HEK293T (cell line): ENCODE results near the gene MOSPD2.

ENCODE experiments used
- CTCF ChIA-PET: fragments of 350-600 bp; formaldehyde crosslinking; extraction: SDS; loops from one replicate; lab custom pipeline; 2021; ENCODE audit warnings: antibody characterized with exemption, inconsistent platforms; lab: Yijun Ruan, JAX
- POLR2A ChIA-PET: fragments of 350-600 bp; formaldehyde crosslinking; extraction: SDS; loops from one replicate; lab custom pipeline; 2020; ENCODE audit warnings: antibody characterized with exemption, inconsistent platforms; lab: Yijun Ruan, JAX
- DNase-seq: peaks from one replicate; pipeline ENCODE4 v3.0.0; 2012; ENCODE audit warnings: mixed read lengths; ENCODE audit errors: extremely low spot score
- ARNT ChIP-seq: fragments of 450-650 bp; IDR thresholded peaks from 2 replicates; pipeline ENCODE4 v1.6.1; 2017; ENCODE audit warnings: mild to moderate bottlenecking
- BHLHE40 ChIP-seq: fragments of 450-650 bp; IDR thresholded peaks from 2 replicates; pipeline ENCODE4 v1.6.1; 2016; ENCODE audit warnings: mild to moderate bottlenecking, moderate library complexity, borderline replicate concordance
- CTBP1 ChIP-seq: fragments of 450-650 bp; IDR thresholded peaks from 2 replicates; pipeline ENCODE4 v1.6.1; 2016; ENCODE audit warnings: borderline replicate concordance
- ELF4 ChIP-seq: fragments of 450-650 bp; IDR thresholded peaks from 2 replicates; pipeline ENCODE4 v1.6.1; 2017; ENCODE audit warnings: antibody characterized with exemption
- FOXA1 ChIP-seq: fragments of 450-650 bp; IDR thresholded peaks from 2 replicates; pipeline ENCODE4 v1.6.1; 2016; ENCODE audit warnings: mild to moderate bottlenecking
- FOXK2 ChIP-seq: fragments of 450-650 bp; IDR thresholded peaks from 2 replicates; pipeline ENCODE4 v1.6.1; 2016; ENCODE audit warnings: mild to moderate bottlenecking
- FOXM1 ChIP-seq: fragments of 450-650 bp; IDR thresholded peaks from 2 replicates; pipeline ENCODE4 v1.6.1; 2017; ENCODE audit warnings: mild to moderate bottlenecking, borderline replicate concordance
- HDGF ChIP-seq: fragments of 450-650 bp; IDR thresholded peaks from 2 replicates; pipeline ENCODE4 v1.6.1; 2017; ENCODE audit warnings: antibody characterized with exemption, borderline replicate concordance
- L3MBTL2 ChIP-seq: fragments of 450-650 bp; conservative IDR thresholded peaks from 2 replicates; pipeline ENCODE4 v1.6.1; 2016; ENCODE audit warnings: mild to moderate bottlenecking
- LEF1 ChIP-seq: fragments of 450-650 bp; IDR thresholded peaks from 2 replicates; pipeline ENCODE4 v1.6.1; 2017; ENCODE audit warnings: mild to moderate bottlenecking, borderline replicate concordance
- NFRKB ChIP-seq: fragments of 450-650 bp; IDR thresholded peaks from 2 replicates; pipeline ENCODE4 v1.6.1; 2016; ENCODE audit warnings: mild to moderate bottlenecking, moderate library complexity
- SP1 ChIP-seq: fragments of 450-650 bp; IDR thresholded peaks from 2 replicates; pipeline ENCODE4 v1.6.1; 2017
- SUZ12 ChIP-seq: fragments of 450-650 bp; IDR thresholded peaks from 2 replicates; pipeline ENCODE4 v1.6.1; 2016; ENCODE audit warnings: mild to moderate bottlenecking
- TARDBP ChIP-seq: fragments of 450-650 bp; IDR thresholded peaks from 2 replicates; pipeline ENCODE4 v1.6.1; 2016
- ZNF384 ChIP-seq: fragments of 450-650 bp; IDR thresholded peaks from 2 replicates; pipeline ENCODE4 v1.6.1; 2016
- TF ChIP-seq, protein P1 (sequence below): fragments of 450-650 bp; IDR thresholded peaks from 2 replicates; pipeline ENCODE4 v1.6.1; 2016

Gene MOSPD2

DNA sequence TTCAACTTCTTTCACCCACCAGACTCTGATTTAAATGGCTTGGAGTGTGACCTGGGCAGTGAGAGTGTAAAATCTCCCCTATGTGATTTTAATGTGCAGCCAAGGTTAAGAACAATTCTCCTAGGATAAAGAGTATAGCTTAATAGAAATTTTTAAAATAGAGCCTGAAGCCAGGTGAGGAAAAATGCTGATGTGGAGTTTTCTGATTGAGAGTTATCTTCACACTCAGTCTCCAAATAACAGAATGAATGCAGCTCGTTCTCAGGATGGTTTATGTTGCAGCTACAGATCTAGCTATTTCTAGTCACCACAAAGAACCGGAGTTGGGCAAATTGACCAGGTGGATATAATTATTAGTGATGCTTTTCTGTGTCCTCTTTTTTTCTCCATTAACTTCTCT lies 70.7 kb downstream of the MOSPD2 start:
- no peak for DNase-seq
- TF ChIP-seq LEF1 = no peak
- TF ChIP-seq FOXM1 = no peak
- TF ChIP-seq FOXA1 = no peak
- TF ChIP-seq FOXK2 = no peak
- no peak for TF ChIP-seq L3MBTL2
- TF ChIP-seq, protein P1, sequence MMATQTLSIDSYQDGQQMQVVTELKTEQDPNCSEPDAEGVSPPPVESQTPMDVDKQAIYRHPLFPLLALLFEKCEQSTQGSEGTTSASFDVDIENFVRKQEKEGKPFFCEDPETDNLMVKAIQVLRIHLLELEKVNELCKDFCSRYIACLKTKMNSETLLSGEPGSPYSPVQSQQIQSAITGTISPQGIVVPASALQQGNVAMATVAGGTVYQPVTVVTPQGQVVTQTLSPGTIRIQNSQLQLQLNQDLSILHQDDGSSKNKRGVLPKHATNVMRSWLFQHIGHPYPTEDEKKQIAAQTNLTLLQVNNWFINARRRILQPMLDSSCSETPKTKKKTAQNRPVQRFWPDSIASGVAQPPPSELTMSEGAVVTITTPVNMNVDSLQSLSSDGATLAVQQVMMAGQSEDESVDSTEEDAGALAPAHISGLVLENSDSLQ = no peak
- no peak for TF ChIP-seq BHLHE40
- no peak for TF ChIP-seq ARNT
- no peak for TF ChIP-seq CTBP1
- no peak for TF ChIP-seq SP1
- no peak for TF ChIP-seq TARDBP
- no peak for TF ChIP-seq NFRKB
- TF ChIP-seq SUZ12 = no peak
- TF ChIP-seq ZNF384 = no peak
- no peak for TF ChIP-seq ELF4
- ChIA-PET POLR2A (no interaction called here), CTCF (no interaction called here)

DNA sequence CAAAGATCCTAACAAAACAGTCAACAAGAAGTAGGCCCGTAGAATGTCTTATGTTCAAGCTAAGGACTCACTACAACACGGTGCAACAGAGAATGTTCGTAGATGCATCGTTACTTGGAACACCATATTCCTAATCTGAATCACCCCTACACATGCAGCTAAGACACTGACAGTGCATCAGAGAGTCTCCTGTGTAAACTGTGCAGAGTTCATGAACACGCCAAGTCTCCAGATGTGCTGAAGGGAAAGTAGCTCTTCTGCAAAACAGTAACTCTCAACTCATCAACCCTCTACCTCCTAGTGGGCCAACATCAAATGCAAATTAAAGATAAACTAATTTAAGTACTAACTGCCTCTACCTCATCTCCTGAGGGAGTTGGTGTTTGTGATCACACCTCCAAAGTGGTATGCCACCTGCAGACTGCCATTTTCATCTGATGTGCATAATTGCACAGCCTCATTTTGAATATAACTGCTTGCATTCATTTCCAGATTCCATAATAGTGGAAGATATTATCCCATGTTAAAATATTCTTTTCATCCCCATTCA lies 73.5 kb downstream of the MOSPD2 start:
- ChIA-PET CTCF (no interaction called here), POLR2A (no interaction called here)
- DNase-seq = no peak
- TF ChIP-seq LEF1 = no peak
- TF ChIP-seq ARNT = no peak
- no peak for TF ChIP-seq TARDBP
- no peak for TF ChIP-seq ZNF384
- TF ChIP-seq SP1 = no peak
- TF ChIP-seq HDGF = no peak
- TF ChIP-seq SUZ12 = no peak
- TF ChIP-seq L3MBTL2 = no peak
- no peak for TF ChIP-seq BHLHE40
- TF ChIP-seq CTBP1 = no peak
- TF ChIP-seq FOXM1 = no peak
- TF ChIP-seq FOXA1 = no peak
- no peak for TF ChIP-seq NFRKB
- TF ChIP-seq FOXK2 = no peak

DNA sequence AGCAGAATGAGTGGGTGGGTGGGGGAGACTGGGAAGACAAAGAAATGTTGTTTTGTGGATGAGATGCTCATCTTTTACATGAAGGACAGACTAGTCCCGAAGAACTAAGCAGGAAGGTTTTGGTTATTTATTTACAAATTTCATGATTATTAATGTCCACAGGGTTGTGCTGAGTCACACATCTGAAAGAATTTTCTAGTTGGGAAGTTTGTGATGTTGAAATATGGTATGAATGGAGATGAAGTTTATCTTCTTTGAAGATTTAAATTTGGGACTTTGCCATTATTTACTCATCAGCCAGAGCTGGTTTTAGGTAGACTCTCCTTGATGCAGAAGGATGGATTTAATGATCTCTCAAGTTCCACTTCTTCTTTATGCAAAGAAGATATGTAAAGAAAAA lies 75.5 kb downstream of the MOSPD2 start:
- ChIA-PET CTCF (no interaction called here), POLR2A (no interaction called here)
- DNase-seq = no peak
- TF ChIP-seq HDGF (no peak), ELF4 (no peak), ZNF384 (no peak), SP1 (no peak), FOXK2 (no peak), BHLHE40 (no peak), FOXM1 (no peak), FOXA1 (no peak)

DNA sequence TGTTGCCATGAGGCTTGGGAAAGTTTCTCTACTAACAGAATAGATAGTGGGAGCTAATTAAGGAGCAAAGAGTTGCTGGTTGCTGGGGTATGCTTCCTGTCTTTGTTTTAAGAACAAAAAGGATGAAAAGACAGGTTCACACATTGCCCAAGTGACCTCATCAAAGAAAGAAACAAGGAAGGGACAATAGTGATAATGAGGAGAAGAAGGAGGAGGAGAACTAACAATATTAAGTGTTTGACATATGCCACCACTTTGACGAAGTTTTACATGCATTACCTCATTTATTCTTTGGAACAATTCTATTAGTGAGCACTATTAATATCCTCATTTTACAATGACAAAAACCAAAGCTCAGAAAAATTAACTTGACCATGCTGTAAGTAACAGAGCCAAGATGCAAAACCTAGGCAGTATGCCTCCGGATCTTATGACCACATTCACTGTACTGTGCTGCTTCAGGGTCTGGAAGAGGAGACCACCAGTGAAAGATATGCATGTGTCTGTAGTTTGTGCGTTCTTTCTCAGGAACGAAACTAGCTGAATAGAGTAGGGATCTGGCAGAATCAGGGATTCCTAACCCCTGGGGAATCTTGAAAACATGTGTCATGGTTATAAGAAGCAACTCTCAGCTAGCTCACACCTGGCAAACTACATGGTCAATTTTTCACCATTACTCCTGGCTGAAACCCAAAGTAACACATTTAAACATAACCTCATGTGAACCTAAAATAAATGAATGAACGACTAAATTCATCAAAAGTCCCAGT lies 83.8 kb downstream of the MOSPD2 start:
- POLR2A ChIA-PET = no interaction called here
- CTCF ChIA-PET = no interaction called here
- TF ChIP-seq FOXM1 (no peak), ZNF384 (no peak), SP1 (no peak), ELF4 (no peak), TARDBP (no peak), L3MBTL2 (no peak), FOXK2 (no peak), BHLHE40 (no peak), HDGF (no peak), FOXA1 (no peak), NFRKB (no peak), LEF1 (no peak), SUZ12 (no peak), CTBP1 (no peak), ARNT (no peak)
- TF ChIP-seq, protein P1 = no peak
- no peak for DNase-seq

DNA sequence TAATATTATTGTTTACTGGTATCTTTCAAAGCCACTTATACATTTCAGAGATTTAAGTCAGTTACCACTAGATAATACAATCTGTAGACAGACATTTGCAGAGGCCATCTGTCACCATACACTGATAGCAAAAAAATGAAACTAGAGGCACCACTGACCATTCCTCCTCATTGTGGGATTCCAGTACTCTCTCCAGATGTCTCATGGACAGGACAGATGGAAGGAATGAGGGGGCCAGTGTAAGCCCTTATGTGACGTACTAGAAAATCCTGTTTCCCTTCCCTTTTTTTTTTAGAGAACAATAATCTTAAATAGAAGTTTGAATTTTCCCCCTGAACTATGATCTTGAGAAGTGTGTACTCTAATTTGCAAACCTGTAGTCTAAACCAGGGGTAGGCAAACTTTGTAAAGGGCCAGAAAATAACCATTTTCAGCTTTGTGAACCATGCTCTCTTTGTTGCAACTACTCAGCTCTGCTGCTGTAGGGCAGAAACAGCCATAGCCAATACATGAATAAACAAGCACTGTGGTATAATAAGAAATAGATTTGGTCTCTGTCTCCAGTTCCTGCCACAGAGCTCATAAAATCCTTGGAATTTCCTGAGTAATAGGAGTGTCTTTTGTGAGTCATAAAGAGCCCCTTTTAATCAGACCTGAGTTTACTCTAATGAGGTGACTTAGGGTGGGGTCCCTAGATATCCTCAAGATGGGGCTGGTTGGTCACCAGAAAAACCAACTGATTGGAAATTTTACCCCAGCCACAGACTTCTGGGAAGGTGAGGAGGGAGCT lies 90.4 kb downstream of the MOSPD2 start:
- ChIA-PET POLR2A (no interaction called here), CTCF (no interaction called here)
- DNase-seq = no peak
- TF ChIP-seq, protein P1 = no peak
- TF ChIP-seq NFRKB (no peak), TARDBP (no peak), LEF1 (no peak), L3MBTL2 (no peak), BHLHE40 (no peak), FOXM1 (no peak), FOXK2 (no peak), ELF4 (no peak), ARNT (no peak)
